Smooth muscle cell (in vitro differentiated cells): ENCODE data around the gene GMPPA. TPM values are rescaled to one million over a fixed set of nuclear protein-coding genes. Genes with fewer than 3 reads are reported as not detected.

Experiments
- DNase-seq: peaks from one replicate; lab custom pipeline; 2025; ENCODE audit not compliant: unreplicated experiment; lab: John Stamatoyannopoulos, UW
- H2AFZ ChIP-seq: fragments of 200-600 bp; sonication (generic); 2 replicates; pipeline ENCODE4 v1.6.0; 2016; ENCODE audit warnings: antibody characterized with exemption, low read depth, mild to moderate bottlenecking
- H3F3A ChIP-seq: fragments of 200-600 bp; sonication (generic); 2 replicates; pipeline ENCODE4 v1.6.0; 2017; ENCODE audit warnings: antibody characterized with exemption, low read depth
- H3K27ac ChIP-seq: fragments of 200-600 bp; sonication (generic); 2 replicates; pipeline ENCODE4 v1.5.1; 2016; ENCODE audit warnings: low read depth, mild to moderate bottlenecking
- H3K27me3 ChIP-seq: fragments of 200-600 bp; sonication (generic); 2 replicates; pipeline ENCODE4 v1.6.1; 2016; ENCODE audit warnings: low read depth, mild to moderate bottlenecking
- H3K36me3 ChIP-seq: fragments of 200-600 bp; sonication (generic); 2 replicates; pipeline ENCODE4 v1.5.1; 2016; ENCODE audit warnings: low read depth
- H3K4me1 ChIP-seq: fragments of 200-600 bp; sonication (generic); 2 replicates; pipeline ENCODE4 v1.5.1; 2016; ENCODE audit warnings: low read depth
- H3K4me2 ChIP-seq: fragments of 200-600 bp; sonication (generic); 2 replicates; pipeline ENCODE4 v1.6.0; 2016; ENCODE audit warnings: mild to moderate bottlenecking
- H3K4me3 ChIP-seq: fragments of 200-600 bp; sonication (generic); 2 replicates; pipeline ENCODE4 v1.5.1; 2016; ENCODE audit warnings: mild to moderate bottlenecking
- H3K79me2 ChIP-seq: fragments of 200-600 bp; sonication (generic); 2 replicates; pipeline ENCODE4 v1.6.0; 2016; ENCODE audit warnings: low read depth, mild to moderate bottlenecking
- H3K9ac ChIP-seq: fragments of 200-600 bp; sonication (generic); 2 replicates; pipeline ENCODE4 v1.6.0; 2016; ENCODE audit warnings: low read depth
- H3K9me3 ChIP-seq: fragments of 200-600 bp; sonication (generic); replicated peaks from 2 replicates; pipeline ENCODE4 v1.5.1; 2016; ENCODE audit warnings: low read depth
- H4K20me1 ChIP-seq: fragments of 200-600 bp; sonication (generic); 2 replicates; pipeline ENCODE4 v1.6.0; 2016; ENCODE audit warnings: low read depth
- CTCF ChIP-seq: fragments of 200-600 bp; sonication (generic); IDR thresholded peaks from 2 replicates; pipeline ENCODE4 v1.5.1; 2017; ENCODE audit warnings: borderline replicate concordance, mild to moderate bottlenecking, antibody characterized with exemption; ENCODE audit not compliant: insufficient read depth, poor library complexity, severe bottlenecking
- WGBS: methylation state at CpG from one replicate; pipeline ENCODE4 v1.1.7; 2016; ENCODE audit warnings: low lambda C conversion rate; 5-methylcytosine and 5-hydroxymethylcytosine counted together
- polyA plus RNA-seq: library from polyadenylated mRNA; unstranded; fragments of >200 nt; fragmentation: Nextera tagmentation; extraction: Ambion mirVana; gene quantifications from 2 replicates; pipeline ENCODE4 v1.2.1, GENCODE V29; 2016
- total RNA-seq: library from RNA; depleted of rRNA; stranded (reverse); fragments of >200 nt; gene quantifications from 2 replicates; pipeline ENCODE4 v1.2.3, GENCODE V29; 2014

Gene GMPPA
- total and polyA plus RNA-seq, 2 experiments from 2014 or later = 59.3 to 81.7 TPM

GRCh38 chr2:219505585-219505984 is 6.9 kb downstream of the GMPPA start:
- WGBS = 94% methylated on average over 9 of the region's 9 CpGs

GRCh38 chr2:219506153-219506801 is 7.6 kb downstream of the GMPPA start:
- Histone ChIP-seq H3K9me3 (no peaks in the 10 kb centered on the region), H2AFZ (no peak overlapping the region), H4K20me1 (peaks cover 17% of the 10 kb centered on the region), H3K4me2 (no peak overlapping the region), H3K27ac (no peak overlapping the region), H3K4me1 (peaks cover 31% of the 10 kb centered on the region), H3K36me3 (no peaks in the 10 kb centered on the region), H3F3A (no peaks in the 10 kb centered on the region), H3K4me3 (no peak overlapping the region), H3K9ac (no peak overlapping the region), H3K79me2 (no peaks in the 10 kb centered on the region), H3K27me3 (no peaks in the 10 kb centered on the region)
- no peak for DNase-seq
- 88% methylated on average over 22 of the region's 23 CpGs for WGBS
- no peak for TF ChIP-seq CTCF

More at GRCh38 chr2:219505585-219505984, 6.9 kb downstream of the GMPPA start:
- no peaks in the 10 kb centered on the region for H3K79me2 ChIP-seq
- no peaks in the 10 kb centered on the region for H3F3A ChIP-seq
- H3K27me3 ChIP-seq = no peaks in the 10 kb centered on the region
- no peak overlapping the region for H2AFZ ChIP-seq
- no peak overlapping the region for H3K4me2 ChIP-seq
- H3K36me3 ChIP-seq = no peaks in the 10 kb centered on the region
- H3K9me3 ChIP-seq = no peaks in the 10 kb centered on the region
- no peak overlapping the region for H3K4me3 ChIP-seq
- peaks cover 26% of the 10 kb centered on the region for H3K4me1 ChIP-seq
- no peak overlapping the region for H3K9ac ChIP-seq
- no peak overlapping the region for H3K27ac ChIP-seq
- DNase-seq = no peak
- no peak for TF ChIP-seq CTCF
- peaks cover 17% of the 10 kb centered on the region for H4K20me1 ChIP-seq

GRCh38 chr2:219506802-219507526 is 8.3 kb downstream of the GMPPA start:
- no peak for TF ChIP-seq CTCF
- DNase-seq = no peak
- no peaks in the 10 kb centered on the region for H3K9me3 ChIP-seq
- peaks cover 38% of the 10 kb centered on the region for H3K4me1 ChIP-seq
- no peaks in the 10 kb centered on the region for H3K79me2 ChIP-seq
- no peaks in the 10 kb centered on the region for H3F3A ChIP-seq
- no peaks in the 10 kb centered on the region for H3K36me3 ChIP-seq
- WGBS = 68% methylated on average over 16 of the region's 17 CpGs
- H3K27me3 ChIP-seq = peaks cover 1% of the 10 kb centered on the region
- no peak overlapping the region for H2AFZ ChIP-seq
- peaks cover 17% of the 10 kb centered on the region for H4K20me1 ChIP-seq
- H3K4me3 ChIP-seq = no peak overlapping the region
- H3K4me2 ChIP-seq = no peak overlapping the region
- H3K9ac ChIP-seq = no peak overlapping the region
- H3K27ac ChIP-seq = no peak overlapping the region
